CD4-positive, alpha-beta T cell treated with Interleukin-15 for 1 hour (primary cell): ENCODE data around the gene FAM234A.

Experiments used
- DNase-seq: peaks from one replicate; pipeline ENCODE4 v3.0.0-alpha.2; 2020

The FAM234A gene

DNA sequence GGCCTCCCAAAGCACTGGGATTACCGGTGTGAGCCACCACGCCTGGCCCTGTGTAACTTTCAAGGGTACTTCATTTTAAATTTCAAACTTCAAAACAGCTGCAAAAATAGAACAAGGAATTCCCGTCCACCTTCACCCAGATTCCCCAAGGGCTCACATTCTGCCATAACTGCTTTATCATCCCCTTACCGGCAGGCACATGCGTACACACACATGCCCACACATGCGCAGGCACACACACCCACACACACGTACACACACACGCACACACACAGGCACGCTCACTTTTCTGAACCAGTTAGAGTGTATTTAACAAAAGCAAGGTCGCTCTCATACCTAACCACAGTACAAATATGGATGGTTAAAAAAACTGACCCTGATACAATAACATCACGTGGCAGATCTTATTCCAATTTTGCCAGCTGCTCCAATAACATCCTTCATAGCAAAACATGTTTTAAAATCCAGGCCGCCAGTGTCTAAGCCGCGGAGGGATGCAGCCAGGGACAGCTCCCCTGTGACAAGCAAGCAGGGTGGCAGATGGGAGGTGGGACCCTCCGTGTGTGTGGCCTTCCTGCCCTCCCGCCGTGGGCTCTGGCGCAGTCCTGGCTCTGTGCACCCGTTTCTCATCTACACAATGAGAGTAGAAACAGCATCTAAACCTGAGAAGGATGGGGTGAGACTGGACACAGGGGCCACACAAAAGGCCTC lies 71.5 kb downstream of the FAM234A start:
- DNase-seq = no peak

DNA sequence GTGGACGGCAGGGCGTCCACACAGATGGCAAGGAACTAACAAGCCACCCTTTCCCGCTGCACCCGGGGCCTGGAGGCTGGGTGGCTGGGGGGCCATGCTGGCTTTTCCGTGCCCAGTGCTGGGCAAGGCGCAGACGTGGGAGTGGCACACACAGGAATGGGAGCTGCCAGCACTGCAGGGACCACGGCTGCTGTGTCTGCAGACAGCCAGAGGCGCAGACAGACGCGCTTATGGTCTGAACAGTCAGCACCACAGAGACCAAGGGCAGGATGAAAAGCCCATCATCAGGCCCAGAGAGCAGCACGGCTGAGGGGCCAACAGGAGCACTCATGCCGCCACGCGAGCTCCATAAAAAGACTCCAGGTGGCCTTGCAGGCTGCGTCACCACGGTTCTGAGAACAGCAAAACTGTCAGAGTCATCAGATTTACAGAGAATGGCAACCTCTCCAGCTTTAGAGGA lies 72.3 kb downstream of the FAM234A start:
- DNase-seq = no peak

DNA sequence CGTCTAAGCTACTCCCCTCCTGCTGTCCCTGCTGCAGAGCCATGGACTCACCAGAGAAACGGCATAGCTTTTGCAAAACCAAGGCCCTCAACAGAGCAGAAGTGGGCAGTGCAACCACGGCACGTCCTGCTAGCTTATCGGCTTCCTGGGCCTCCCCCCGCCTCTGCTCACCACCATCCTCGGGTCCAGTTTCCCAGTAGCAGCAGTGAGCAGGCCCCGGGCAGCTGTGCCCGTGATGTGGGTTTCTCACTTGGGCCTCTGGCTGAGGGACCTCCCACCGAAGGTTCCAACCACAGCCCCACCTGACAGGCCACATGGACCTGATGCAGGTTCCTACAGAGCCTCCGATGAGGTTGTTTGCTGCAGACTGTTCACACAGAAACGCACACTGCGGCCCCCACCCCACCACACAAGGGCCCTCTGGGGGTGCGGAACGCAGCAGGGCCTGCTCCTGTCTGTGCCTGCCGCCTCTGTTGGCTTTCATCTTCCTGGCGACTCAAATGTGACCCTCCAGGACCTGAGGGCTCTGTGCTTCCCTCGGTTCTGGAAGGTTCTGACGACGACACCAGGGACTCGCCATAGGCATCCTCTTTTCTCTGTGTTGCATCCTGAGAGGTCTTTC lies 73.2 kb downstream of the FAM234A start:
- DNase-seq = no peak

GRCh38 chr16:309476-309875 lies 74.9 kb downstream of the FAM234A start:
- DNase-seq = no peak

DNA sequence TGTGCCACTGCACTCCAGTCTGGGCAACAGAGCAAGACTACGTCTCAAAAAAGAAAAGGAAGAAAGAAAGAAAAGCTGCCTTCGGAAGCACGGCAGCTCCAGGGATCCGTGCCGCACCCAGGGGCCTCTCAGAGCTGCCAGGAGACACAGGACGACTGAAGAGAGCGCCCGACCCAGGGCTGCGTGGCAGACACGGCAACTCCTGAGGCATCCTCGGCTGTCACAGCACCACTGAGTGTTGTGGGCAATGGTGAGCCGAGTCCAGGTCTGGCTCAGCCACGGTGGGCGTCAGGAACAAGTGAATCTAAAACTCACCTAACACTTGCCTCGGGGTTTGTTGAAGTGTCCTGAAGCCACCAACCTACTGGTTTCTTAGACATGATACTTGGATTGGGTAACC lies 77.1 kb downstream of the FAM234A start:
- DNase-seq = no peak

GRCh38 chr16:314351-314750 lies 79.7 kb downstream of the FAM234A start:
- DNase-seq = no peak

- DNase-seq = no peak
These were observed 80.2 kb downstream of the FAM234A start for GRCh38 chr16:314795-315299.
